Measurements from ENCODE around the gene LUZP4.
"Not testable (repeated sequence)": the region's sequence is repeated elsewhere in the genome, so short reads cannot be mapped to it uniquely, and the experiment has no call there.

The LUZP4 gene

GRCh38 chrX:115337491-115338144 is 48.1 kb downstream of the LUZP4 start:
- DNase-seq (ENCODE audit: low read depth, low spot score) = no peak

- DNase-seq (ENCODE audit: low read depth, low spot score) = no peak
These were observed 50.0 kb downstream of the LUZP4 start for GRCh38 chrX:115339441-115340025.

- DNase-seq (ENCODE audit: low read depth, low spot score) = no peak
These were observed 51.9 kb downstream of the LUZP4 start for GRCh38 chrX:115341421-115341820.

- no peak for DNase-seq (ENCODE audit: low read depth, low spot score)
These were observed 55.5 kb downstream of the LUZP4 start for GRCh38 chrX:115344885-115345614.

- DNase-seq (ENCODE audit: low read depth, low spot score) = no peak
These were observed 56.1 kb downstream of the LUZP4 start for GRCh38 chrX:115345615-115346014.

- DNase-seq (ENCODE audit: low read depth, low spot score) = not testable (repeated sequence)
These were observed 57.2 kb downstream of the LUZP4 start for GRCh38 chrX:115346738-115347137.

- DNase-seq (ENCODE audit: low read depth, low spot score) = no peak
These were observed 59.1 kb downstream of the LUZP4 start for GRCh38 chrX:115348446-115349225.

GRCh38 chrX:115350711-115351381 is 61.3 kb downstream of the LUZP4 start:
- no peak for DNase-seq (ENCODE audit: low read depth, low spot score)

- no peak for DNase-seq (ENCODE audit: low read depth, low spot score)
These were observed 66.9 kb downstream of the LUZP4 start for GRCh38 chrX:115356369-115356768.
